Neural cell (in vitro differentiated cells): ENCODE results near the gene KRTAP10-10.
"Not testable (repeated sequence)": the region's sequence is repeated elsewhere in the genome, so short reads cannot be mapped to it uniquely, and the experiment has no call there.

Source experiments
- EP300 ChIP-seq: fragments of 450-650 bp; conservative IDR thresholded peaks from 2 replicates; pipeline ENCODE4 v1.6.1; 2014; ENCODE audit warnings: antibody characterized with exemption, mild to moderate bottlenecking, moderate library complexity; ENCODE audit not compliant: poor library complexity, severe bottlenecking
- EZH2 ChIP-seq: fragments of 200-600, 300-800 bp; shearing (Covaris generic), sonication (generic); IDR thresholded peaks from 2 replicates; pipeline ENCODE4 v1.6.1; 2014; ENCODE audit warnings: antibody characterized with exemption, low read length, borderline replicate concordance, mild to moderate bottlenecking; ENCODE audit not compliant: insufficient read depth, poor library complexity, severe bottlenecking
- POLR2AphosphoS5 ChIP-seq: IDR thresholded peaks from 2 replicates; pipeline ENCODE4 v1.6.1; 2012
- SMC3 ChIP-seq: fragments of 450-650 bp; conservative IDR thresholded peaks from 2 replicates; pipeline ENCODE4 v1.6.1; 2014; ENCODE audit warnings: antibody characterized with exemption, mild to moderate bottlenecking, moderate library complexity; ENCODE audit not compliant: poor library complexity
- TAF1 ChIP-seq: IDR thresholded peaks from 2 replicates; pipeline ENCODE4 v1.6.1; 2012; ENCODE audit warnings: low read depth
- TF ChIP-seq, protein P1 (sequence below): fragments of 450-650 bp; IDR thresholded peaks from 2 replicates; pipeline ENCODE4 v1.5.1; 2014; ENCODE audit warnings: antibody characterized with exemption, mild to moderate bottlenecking, moderate library complexity; ENCODE audit not compliant: poor library complexity, severe bottlenecking
- TF ChIP-seq, protein P2 (sequence below): IDR thresholded peaks from 2 replicates; pipeline ENCODE4 v1.6.1; 2012; ENCODE audit warnings: borderline replicate concordance

DNA sequence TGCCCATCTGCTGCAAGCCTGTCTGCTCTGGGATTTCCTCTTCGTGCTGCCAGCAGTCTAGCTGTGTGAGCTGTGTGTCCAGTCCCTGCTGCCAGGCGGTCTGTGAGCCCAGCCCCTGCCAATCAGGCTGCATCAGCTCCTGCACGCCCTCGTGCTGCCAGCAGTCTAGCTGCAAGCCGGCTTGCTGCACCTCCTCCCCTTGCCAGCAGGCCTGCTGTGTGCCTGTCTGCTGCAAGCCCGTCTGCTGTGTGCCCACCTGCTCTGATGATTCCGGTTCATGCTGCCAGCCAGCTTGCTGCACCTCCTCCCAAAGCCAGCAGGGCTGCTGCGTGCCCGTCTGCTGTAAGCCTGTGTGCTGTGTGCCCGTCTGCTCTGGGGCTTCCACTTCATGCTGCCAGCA is 36.1 kb upstream of the KRTAP10-10 start:
- TF ChIP-seq, protein P1, sequence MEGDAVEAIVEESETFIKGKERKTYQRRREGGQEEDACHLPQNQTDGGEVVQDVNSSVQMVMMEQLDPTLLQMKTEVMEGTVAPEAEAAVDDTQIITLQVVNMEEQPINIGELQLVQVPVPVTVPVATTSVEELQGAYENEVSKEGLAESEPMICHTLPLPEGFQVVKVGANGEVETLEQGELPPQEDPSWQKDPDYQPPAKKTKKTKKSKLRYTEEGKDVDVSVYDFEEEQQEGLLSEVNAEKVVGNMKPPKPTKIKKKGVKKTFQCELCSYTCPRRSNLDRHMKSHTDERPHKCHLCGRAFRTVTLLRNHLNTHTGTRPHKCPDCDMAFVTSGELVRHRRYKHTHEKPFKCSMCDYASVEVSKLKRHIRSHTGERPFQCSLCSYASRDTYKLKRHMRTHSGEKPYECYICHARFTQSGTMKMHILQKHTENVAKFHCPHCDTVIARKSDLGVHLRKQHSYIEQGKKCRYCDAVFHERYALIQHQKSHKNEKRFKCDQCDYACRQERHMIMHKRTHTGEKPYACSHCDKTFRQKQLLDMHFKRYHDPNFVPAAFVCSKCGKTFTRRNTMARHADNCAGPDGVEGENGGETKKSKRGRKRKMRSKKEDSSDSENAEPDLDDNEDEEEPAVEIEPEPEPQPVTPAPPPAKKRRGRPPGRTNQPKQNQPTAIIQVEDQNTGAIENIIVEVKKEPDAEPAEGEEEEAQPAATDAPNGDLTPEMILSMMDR: not testable (repeated sequence)
- not testable (repeated sequence) for TF ChIP-seq EZH2, POLR2AphosphoS5, EP300, TAF1, SMC3
- TF ChIP-seq, protein P2, sequence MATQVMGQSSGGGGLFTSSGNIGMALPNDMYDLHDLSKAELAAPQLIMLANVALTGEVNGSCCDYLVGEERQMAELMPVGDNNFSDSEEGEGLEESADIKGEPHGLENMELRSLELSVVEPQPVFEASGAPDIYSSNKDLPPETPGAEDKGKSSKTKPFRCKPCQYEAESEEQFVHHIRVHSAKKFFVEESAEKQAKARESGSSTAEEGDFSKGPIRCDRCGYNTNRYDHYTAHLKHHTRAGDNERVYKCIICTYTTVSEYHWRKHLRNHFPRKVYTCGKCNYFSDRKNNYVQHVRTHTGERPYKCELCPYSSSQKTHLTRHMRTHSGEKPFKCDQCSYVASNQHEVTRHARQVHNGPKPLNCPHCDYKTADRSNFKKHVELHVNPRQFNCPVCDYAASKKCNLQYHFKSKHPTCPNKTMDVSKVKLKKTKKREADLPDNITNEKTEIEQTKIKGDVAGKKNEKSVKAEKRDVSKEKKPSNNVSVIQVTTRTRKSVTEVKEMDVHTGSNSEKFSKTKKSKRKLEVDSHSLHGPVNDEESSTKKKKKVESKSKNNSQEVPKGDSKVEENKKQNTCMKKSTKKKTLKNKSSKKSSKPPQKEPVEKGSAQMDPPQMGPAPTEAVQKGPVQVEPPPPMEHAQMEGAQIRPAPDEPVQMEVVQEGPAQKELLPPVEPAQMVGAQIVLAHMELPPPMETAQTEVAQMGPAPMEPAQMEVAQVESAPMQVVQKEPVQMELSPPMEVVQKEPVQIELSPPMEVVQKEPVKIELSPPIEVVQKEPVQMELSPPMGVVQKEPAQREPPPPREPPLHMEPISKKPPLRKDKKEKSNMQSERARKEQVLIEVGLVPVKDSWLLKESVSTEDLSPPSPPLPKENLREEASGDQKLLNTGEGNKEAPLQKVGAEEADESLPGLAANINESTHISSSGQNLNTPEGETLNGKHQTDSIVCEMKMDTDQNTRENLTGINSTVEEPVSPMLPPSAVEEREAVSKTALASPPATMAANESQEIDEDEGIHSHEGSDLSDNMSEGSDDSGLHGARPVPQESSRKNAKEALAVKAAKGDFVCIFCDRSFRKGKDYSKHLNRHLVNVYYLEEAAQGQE: not testable (repeated sequence)
